MM.1S (cell line): Measurements from ENCODE around the gene AARS1.
"Not testable (repeated sequence)": the region's sequence is repeated elsewhere in the genome, so short reads cannot be mapped to it uniquely, and the experiment has no call there.

ENCODE experiments used
- DNase-seq: peaks from one replicate; pipeline ENCODE4 v3.0.0-alpha.2; 2015
- H2AFZ ChIP-seq: fragments of 300-600 bp; sonication (generic); 2 replicates; pipeline ENCODE4 v1.6.0; 2016; ENCODE audit warnings: antibody characterized with exemption, low read length
- H3F3A ChIP-seq: fragments of 300-600 bp; sonication (generic); 2 replicates; pipeline ENCODE4 v1.6.1; 2016; ENCODE audit warnings: mild to moderate bottlenecking, antibody characterized with exemption, low read length, moderate library complexity, mixed read lengths; ENCODE audit not compliant: insufficient read depth
- H3K27ac ChIP-seq: fragments of 300-600 bp; sonication (generic); 2 replicates; pipeline ENCODE4 v1.5.1; 2016; ENCODE audit warnings: mild to moderate bottlenecking, low read length
- H3K27me3 ChIP-seq: fragments of 300-600 bp; sonication (generic); replicated peaks from 2 replicates; pipeline ENCODE4 v1.6.0; 2016; ENCODE audit warnings: low read length; ENCODE audit not compliant: insufficient read depth
- H3K36me3 ChIP-seq: fragments of 300-600 bp; sonication (generic); replicated peaks from 2 replicates; pipeline ENCODE4 v1.6.1; 2016; ENCODE audit warnings: mild to moderate bottlenecking, low read length, mixed read lengths; ENCODE audit not compliant: insufficient read depth
- H3K4me1 ChIP-seq: fragments of 300-600 bp; sonication (generic); 2 replicates; pipeline ENCODE4 v1.6.1; 2016; ENCODE audit warnings: low read length, mixed read lengths
- H3K4me2 ChIP-seq: fragments of 300-600 bp; sonication (generic); 2 replicates; pipeline ENCODE4 v1.6.0; 2016; ENCODE audit warnings: low read depth, low read length
- H3K4me3 ChIP-seq: fragments of 300-600 bp; sonication (generic); 2 replicates; pipeline ENCODE4 v1.5.1; 2016; ENCODE audit warnings: low read length, mixed read lengths
- H3K79me2 ChIP-seq: fragments of 300-600 bp; sonication (generic); 2 replicates; pipeline ENCODE4 v1.6.1; 2016; ENCODE audit warnings: mixed run types, low read length, mixed read lengths
- H3K9ac ChIP-seq: fragments of 300-600 bp; sonication (generic); 2 replicates; pipeline ENCODE4 v1.6.1; 2016; ENCODE audit warnings: low read length, mixed read lengths
- H3K9me2 ChIP-seq: fragments of 300-600 bp; sonication (generic); replicated peaks from 2 replicates; pipeline ENCODE4 v1.6.1; 2016; ENCODE audit warnings: mild to moderate bottlenecking, low read length, mixed read lengths; ENCODE audit not compliant: insufficient read depth
- H3K9me3 ChIP-seq: fragments of 300-600 bp; sonication (generic); replicated peaks from 2 replicates; pipeline ENCODE4 v1.6.1; 2016; ENCODE audit warnings: mild to moderate bottlenecking, low read length, mixed read lengths; ENCODE audit not compliant: insufficient read depth
- H4K20me1 ChIP-seq: fragments of 300-600 bp; sonication (generic); 2 replicates; pipeline ENCODE4 v1.6.1; 2016; ENCODE audit warnings: mild to moderate bottlenecking, low read length, moderate library complexity, mixed read lengths; ENCODE audit not compliant: insufficient read depth

AARS1 gene

DNA sequence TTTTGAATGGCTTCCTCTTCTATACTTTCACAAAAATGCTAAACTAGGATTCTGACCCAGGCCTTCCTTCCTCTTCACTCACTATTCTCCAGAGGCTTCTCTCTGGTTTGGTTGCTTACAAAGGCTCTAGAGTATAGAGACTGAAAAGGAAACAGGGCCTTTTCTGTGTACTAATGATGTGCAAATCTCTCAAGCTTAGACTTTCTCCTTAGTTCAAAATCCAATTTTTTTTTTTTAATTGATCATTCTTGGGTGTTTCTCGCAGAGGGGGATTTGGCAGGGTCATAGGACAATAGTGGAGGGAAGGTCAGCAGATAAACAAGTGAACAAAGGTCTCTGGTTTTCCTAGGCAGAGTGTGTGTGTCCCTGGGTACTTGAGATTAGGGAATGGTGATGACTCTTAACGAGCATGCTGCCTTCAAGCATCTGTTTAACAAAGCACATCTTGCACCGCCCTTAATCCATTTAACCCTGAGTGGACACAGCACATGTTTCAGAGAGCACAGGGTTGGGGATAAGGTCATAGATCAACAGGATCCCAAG lies 65.3 kb downstream of the AARS1 start:
- H3K4me3 ChIP-seq, H3K79me2 ChIP-seq, DNase-seq, H3K36me3 ChIP-seq, H3K27me3 ChIP-seq, H4K20me1 ChIP-seq, H3K9me3 ChIP-seq, H3K9me2 ChIP-seq, H3K9ac ChIP-seq, H3F3A ChIP-seq, H3K27ac ChIP-seq, H3K4me1 ChIP-seq, H2AFZ ChIP-seq, H3K4me2 ChIP-seq: not testable (repeated sequence)

- not testable (repeated sequence) for H3K27ac ChIP-seq, DNase-seq, H3K4me2 ChIP-seq
Measured at GRCh38 chr16:70223216-70223615, 66.1 kb downstream of the AARS1 start.

DNA sequence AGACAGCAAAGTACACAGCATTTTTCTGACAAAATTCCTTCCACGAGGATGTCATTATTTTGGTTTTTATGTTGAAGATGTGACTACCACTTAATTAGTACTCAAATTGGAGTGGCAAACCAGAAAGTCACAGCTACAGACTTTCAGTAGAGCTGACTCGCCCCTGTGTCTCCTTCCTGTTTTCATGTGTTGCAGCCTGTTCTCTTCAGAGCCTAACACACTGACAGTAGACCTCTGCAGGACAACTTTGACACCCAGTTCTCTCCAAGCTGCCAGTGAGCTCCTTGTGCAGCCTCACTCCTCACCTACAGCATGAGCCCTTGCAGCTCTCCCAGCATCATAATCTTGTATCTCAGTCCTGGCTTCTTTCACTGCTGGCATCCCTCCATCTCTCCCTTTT lies 66.7 kb downstream of the AARS1 start:
- H3F3A ChIP-seq, H2AFZ ChIP-seq, H3K79me2 ChIP-seq, H3K4me2 ChIP-seq, H3K9ac ChIP-seq, H3K4me1 ChIP-seq, H3K27me3 ChIP-seq, H4K20me1 ChIP-seq, DNase-seq, H3K9me3 ChIP-seq, H3K9me2 ChIP-seq, H3K4me3 ChIP-seq, H3K27ac ChIP-seq, H3K36me3 ChIP-seq: not testable (repeated sequence)

More at GRCh38 chr16:70223216-70223615, 66.1 kb downstream of the AARS1 start:
- H3K4me1 ChIP-seq, H2AFZ ChIP-seq, H3K27me3 ChIP-seq, H3K79me2 ChIP-seq, H3K9ac ChIP-seq, H4K20me1 ChIP-seq, H3K36me3 ChIP-seq, H3K4me3 ChIP-seq, H3K9me3 ChIP-seq, H3F3A ChIP-seq, H3K9me2 ChIP-seq: not testable (repeated sequence)

DNA sequence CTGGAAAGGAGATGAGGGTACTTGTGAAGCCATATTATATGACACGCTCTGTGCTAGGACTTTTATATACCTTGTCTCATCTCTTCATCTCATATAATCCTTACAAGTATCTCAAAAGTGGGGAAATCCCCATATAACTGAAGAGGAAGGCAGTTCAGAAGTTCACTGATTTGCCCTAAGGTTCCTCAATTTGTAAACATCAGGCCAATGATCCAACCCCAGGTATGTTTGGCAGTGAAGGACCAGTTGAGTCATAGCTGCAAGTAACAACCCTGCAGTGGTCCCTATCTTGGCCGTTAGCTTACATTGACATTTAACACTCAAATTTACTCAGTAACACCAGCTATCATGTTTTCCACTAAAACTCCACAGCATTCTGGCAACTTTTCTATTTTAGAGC lies 70.7 kb downstream of the AARS1 start:
- H4K20me1 ChIP-seq, H3K4me1 ChIP-seq, H3K9ac ChIP-seq, H3K9me3 ChIP-seq, H3F3A ChIP-seq, H3K27me3 ChIP-seq, H3K9me2 ChIP-seq, H3K27ac ChIP-seq, H3K4me2 ChIP-seq, DNase-seq, H3K79me2 ChIP-seq, H2AFZ ChIP-seq, H3K4me3 ChIP-seq, H3K36me3 ChIP-seq: not testable (repeated sequence)

GRCh38 chr16:70206382-70206781 lies 82.9 kb downstream of the AARS1 start:
- not testable (repeated sequence) for H3K79me2 ChIP-seq, H3K4me2 ChIP-seq, H4K20me1 ChIP-seq, H3K27ac ChIP-seq, H3K4me3 ChIP-seq, H3K36me3 ChIP-seq, H3K4me1 ChIP-seq, H3F3A ChIP-seq, H3K9me2 ChIP-seq, H3K9me3 ChIP-seq, H3K9ac ChIP-seq, H3K27me3 ChIP-seq, H2AFZ ChIP-seq, DNase-seq

DNA sequence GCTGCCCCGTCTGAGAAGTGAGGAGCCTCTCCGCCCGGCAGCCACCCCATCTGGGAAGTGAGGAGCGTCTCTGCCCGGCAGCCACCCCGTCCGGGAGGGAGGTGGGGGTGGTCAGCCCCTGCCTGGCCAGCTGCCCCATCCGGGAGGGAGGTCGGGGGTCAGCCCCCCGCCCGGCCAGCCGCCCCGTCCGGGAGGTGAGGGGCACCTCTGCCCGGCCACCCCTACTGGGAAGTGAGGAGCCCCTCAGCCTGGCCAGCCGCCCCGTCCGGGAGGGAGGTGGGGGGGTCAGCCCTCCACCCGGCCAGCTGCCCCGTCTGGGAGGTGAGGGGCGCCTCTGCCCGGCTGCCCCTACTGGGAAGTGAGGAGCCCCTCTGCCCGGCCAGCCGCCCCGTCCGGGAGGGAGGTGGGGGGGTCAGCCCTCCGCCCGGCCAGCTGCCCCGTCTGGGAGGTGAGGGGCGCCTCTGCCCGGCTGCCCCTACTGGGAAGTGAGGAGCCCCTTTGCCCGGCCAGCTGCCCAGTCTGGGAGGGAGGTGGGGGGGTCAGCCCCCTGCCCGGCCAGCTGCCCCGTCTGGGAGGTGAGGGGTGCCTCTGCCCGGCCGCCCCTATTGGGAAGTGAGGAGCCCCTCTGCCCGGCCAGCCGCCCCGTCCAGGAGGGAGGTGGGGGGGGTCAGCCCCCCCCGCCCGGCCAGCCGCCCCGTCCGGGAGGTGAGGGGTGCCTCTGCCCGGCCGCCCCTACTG lies 84.5 kb downstream of the AARS1 start:
- not testable (repeated sequence) for H2AFZ ChIP-seq, DNase-seq, H3K27me3 ChIP-seq, H3K4me2 ChIP-seq, H3K4me1 ChIP-seq, H3K9me2 ChIP-seq, H3K36me3 ChIP-seq, H3K27ac ChIP-seq, H3K79me2 ChIP-seq, H4K20me1 ChIP-seq, H3K4me3 ChIP-seq, H3F3A ChIP-seq, H3K9ac ChIP-seq, H3K9me3 ChIP-seq

- H4K20me1 ChIP-seq, H3K79me2 ChIP-seq, DNase-seq, H3K36me3 ChIP-seq, H3K9ac ChIP-seq, H3K4me1 ChIP-seq, H3K27me3 ChIP-seq, H3K27ac ChIP-seq, H3K9me2 ChIP-seq, H3F3A ChIP-seq, H3K4me3 ChIP-seq, H3K4me2 ChIP-seq, H2AFZ ChIP-seq, H3K9me3 ChIP-seq: not testable (repeated sequence)
Measured at GRCh38 chr16:70204010-70204409, 85.3 kb downstream of the AARS1 start.

- H3K4me2 ChIP-seq, H3K27ac ChIP-seq, H3K4me1 ChIP-seq, H3K9me2 ChIP-seq, H2AFZ ChIP-seq, DNase-seq, H3K4me3 ChIP-seq, H4K20me1 ChIP-seq, H3K36me3 ChIP-seq, H3K9ac ChIP-seq, H3K9me3 ChIP-seq, H3K79me2 ChIP-seq, H3F3A ChIP-seq, H3K27me3 ChIP-seq: not testable (repeated sequence)
Measured at GRCh38 chr16:70203508-70203907, 85.8 kb downstream of the AARS1 start.
